Measurements from ENCODE around the gene WNT3A. TPM values are rescaled to one million over a fixed set of nuclear protein-coding genes. Genes with fewer than 3 reads are reported as not detected.

WNT3A gene
- total RNA-seq, 4 donors from 2014 or later, result 0.76 to 2.7 (median 1.3) TPM

DNA sequence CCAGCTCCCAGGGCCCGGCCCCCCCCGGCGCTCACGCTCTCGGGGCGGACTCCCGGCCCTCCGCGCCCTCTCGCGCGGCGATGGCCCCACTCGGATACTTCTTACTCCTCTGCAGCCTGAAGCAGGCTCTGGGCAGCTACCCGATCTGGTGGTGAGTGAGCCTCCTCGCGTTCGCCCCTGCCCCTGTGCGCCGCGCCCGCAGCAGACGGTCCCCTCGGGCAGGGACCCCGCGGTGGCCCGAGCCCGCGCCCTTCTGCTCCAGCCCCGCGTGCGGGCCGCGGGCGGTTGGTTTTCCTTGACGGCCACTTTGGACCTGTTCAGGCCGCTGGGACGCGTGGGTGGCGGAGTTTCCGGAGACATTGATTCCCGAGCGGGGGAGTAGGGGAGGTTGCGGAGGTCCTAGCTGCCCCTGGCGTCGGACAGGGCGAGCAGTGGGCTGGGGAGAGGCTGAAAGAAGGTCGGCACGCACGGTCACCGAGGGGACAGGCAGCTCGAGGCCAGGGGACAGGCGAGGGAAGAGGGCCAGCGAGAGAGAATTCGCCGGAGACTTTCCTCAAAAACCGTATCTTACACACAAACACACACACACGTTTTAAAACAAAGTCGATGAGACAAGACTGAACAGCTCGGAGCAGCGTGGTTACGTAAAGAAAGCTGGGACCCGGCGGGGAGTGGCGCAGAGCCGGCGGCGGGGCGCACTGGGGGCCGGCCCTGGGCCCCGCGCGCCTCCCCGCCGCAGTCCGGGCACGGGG, 427 bp downstream of the WNT3A start:
- H3K27ac ChIP-seq, result peak overlapping the region in 3 of 4 donors; percentile 42 to 62 (median 54)
- TF ChIP-seq, protein P1, sequence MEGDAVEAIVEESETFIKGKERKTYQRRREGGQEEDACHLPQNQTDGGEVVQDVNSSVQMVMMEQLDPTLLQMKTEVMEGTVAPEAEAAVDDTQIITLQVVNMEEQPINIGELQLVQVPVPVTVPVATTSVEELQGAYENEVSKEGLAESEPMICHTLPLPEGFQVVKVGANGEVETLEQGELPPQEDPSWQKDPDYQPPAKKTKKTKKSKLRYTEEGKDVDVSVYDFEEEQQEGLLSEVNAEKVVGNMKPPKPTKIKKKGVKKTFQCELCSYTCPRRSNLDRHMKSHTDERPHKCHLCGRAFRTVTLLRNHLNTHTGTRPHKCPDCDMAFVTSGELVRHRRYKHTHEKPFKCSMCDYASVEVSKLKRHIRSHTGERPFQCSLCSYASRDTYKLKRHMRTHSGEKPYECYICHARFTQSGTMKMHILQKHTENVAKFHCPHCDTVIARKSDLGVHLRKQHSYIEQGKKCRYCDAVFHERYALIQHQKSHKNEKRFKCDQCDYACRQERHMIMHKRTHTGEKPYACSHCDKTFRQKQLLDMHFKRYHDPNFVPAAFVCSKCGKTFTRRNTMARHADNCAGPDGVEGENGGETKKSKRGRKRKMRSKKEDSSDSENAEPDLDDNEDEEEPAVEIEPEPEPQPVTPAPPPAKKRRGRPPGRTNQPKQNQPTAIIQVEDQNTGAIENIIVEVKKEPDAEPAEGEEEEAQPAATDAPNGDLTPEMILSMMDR (IDR thresholded peaks at IDR 0.05), result no peak
- peak in 1 of 4 donors; percentile 10 for TF ChIP-seq POLR2A (IDR thresholded peaks at IDR 0.05)
- peak overlapping the region; percentile 24 to 62 (median 40) for H3K4me3 ChIP-seq
- H3K9me3 ChIP-seq, result no peaks in the 10 kb centered on the region
- H3K27me3 ChIP-seq, result peaks cover 0 to 97% (median 5%) of the 10 kb centered on the region in 4 donors
- DNase-seq, result no peak
- peaks cover 4 to 59% (median 5%) of the 10 kb centered on the region in 3 donors for H3K4me1 ChIP-seq
- intact Hi-C loops (cut with DNase I), result no loop called here
- 2% methylated on average over 22 to 30 of the region's 77 CpGs for WGBS, 2 donors
- no peaks in the 10 kb centered on the region for H3K36me3 ChIP-seq

DNA sequence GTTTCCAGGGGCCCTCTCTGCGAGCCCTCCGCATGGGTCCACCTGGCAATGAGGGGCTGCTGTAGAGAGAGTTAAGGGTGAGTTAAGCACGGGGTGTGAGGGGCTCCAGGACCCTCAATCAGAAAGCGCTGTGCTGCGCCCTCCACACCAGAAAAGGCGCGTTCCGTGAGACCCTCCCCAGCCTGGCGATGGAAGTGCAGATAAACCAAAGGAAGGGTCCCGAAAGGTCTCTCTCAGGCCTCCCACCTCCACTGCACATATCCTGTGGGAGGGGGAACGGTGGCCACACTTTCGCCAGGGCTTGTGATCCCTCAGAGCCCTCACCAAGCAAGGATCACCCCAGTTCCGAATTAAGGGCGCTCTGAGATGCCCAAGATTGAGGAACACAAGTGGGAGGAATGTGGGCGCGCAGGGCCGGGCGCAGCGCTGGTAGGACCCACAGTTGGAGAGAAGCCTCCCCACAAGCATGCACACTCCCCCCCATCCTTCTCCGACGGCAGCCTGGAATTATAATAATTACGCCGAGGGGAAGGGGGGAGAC, 1.1 kb downstream of the WNT3A start:
- no peak for DNase-seq
- peak overlapping the region in 2 of 4 donors; percentile 54 to 62 for H3K27ac ChIP-seq
- H3K27me3 ChIP-seq, result peaks cover 0 to 97% (median 5%) of the 10 kb centered on the region in 4 donors
- peaks cover 4 to 66% (median 7%) of the 10 kb centered on the region in 3 donors for H3K4me1 ChIP-seq
- no peaks in the 10 kb centered on the region for H3K9me3 ChIP-seq
- intact Hi-C loops (cut with DNase I), result no loop called here
- H3K36me3 ChIP-seq, result no peaks in the 10 kb centered on the region
- TF ChIP-seq, protein P1 (IDR thresholded peaks at IDR 0.05), result no peak
- TF ChIP-seq POLR2A (IDR thresholded peaks at IDR 0.05), result no peak
- H3K4me3 ChIP-seq, result peak overlapping the region in 3 of 4 donors; percentile 34 to 62 (median 46)
- 7 to 8% methylated on average over 2 to 21 of the region's 23 CpGs for WGBS, 2 donors

DNA sequence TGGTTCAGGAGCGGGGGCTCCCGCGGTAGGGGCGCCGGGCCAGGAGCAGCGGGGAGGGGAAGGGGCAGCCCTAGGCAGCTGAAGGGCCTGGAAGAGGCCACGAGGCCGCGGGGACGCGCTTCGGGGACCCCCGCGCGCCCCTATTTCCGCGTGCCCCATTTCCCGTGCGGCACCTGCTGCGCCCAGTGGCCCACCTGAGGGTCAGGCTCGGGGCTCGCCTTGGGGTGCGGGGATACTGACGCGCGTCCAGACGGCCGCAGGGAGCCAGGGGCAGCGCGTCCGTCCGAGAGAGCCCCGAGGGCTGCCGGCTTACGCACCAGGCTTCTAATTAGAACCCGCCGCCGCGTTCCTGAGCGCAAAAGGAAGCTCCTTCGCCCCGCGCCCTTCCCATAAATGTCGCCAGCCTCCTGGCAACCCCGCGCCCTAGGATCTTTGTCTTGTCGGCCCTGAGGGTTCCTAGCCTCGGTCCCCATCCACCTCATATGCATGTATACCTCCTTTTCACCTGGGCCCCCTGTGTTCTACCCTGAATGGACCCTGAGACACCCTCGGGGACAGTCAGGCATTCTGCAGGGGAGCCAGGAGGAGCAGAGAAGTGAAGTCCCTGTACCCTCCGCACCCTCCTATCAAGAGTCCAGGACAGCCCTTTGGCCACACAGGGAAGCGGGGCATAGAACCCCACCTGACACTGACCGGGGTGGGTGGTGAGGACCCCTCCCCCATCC, 1.8 kb downstream of the WNT3A start:
- peaks cover 0 to 96% (median 5%) of the 10 kb centered on the region in 4 donors for H3K27me3 ChIP-seq
- no peak for DNase-seq
- peaks cover 5 to 73% (median 11%) of the 10 kb centered on the region in 3 donors for H3K4me1 ChIP-seq
- intact Hi-C loops (cut with DNase I), result no loop called here
- no peaks in the 10 kb centered on the region for H3K9me3 ChIP-seq
- no peaks in the 10 kb centered on the region for H3K36me3 ChIP-seq
- WGBS, 2 donors, result 33 to 44% methylated on average over 10 to 19 of the region's 52 CpGs
- H3K4me3 ChIP-seq, result no peak overlapping the region
- no peak overlapping the region for H3K27ac ChIP-seq
- TF ChIP-seq, protein P1 (IDR thresholded peaks at IDR 0.05), result no peak
- no peak for TF ChIP-seq POLR2A (IDR thresholded peaks at IDR 0.05)

DNA sequence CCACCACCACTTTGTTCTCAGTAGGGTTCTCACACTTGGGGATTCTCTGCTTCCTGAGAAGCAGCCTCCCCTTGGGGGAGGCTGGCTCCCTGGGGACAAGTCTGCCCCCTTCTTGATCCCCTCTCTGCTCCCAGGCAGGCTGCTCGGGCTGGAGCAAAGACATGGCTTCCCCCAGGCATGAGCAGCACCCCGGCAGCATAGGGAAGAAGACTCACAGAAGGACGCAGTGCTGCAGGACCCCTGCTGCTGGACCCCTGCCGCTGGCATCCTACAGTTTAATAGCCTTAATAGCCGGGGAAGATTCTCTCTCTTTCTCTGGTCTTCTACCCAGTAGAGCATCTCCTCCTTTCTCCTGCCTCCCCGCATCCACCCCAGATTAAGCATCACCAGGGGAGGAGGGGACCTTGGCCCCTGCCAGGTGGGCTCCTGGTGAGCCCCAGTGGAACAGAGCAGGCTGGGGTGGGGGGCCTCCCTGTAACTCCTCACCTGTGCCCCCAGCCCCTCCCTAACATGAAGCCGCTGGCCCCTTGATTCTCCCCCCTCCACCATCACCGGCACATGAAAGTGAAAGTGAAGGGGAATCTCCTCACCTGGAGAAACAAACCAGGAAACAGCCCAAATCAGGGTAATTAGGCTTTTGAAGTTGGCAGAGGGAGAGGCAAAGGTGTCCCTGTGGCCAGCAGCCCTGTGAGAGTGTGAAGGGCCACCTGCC, 2.5 kb downstream of the WNT3A start:
- Histone ChIP-seq H3K27ac (peak overlapping the region in 1 of 4 donors; percentile 3), H3K36me3 (no peaks in the 10 kb centered on the region), H3K4me1 (peaks cover 13 to 75% (median 19%) of the 10 kb centered on the region in 3 donors), H3K9me3 (no peaks in the 10 kb centered on the region), H3K27me3 (peaks cover 0 to 96% (median 5%) of the 10 kb centered on the region in 4 donors), H3K4me3 (peak overlapping the region in 1 of 4 donors; percentile 5)
- WGBS, 2 donors, result 9 to 33% methylated on average over 2 to 6 of the region's 8 CpGs
- intact Hi-C loops (cut with DNase I), result no loop called here
- no peak for DNase-seq
- TF ChIP-seq, protein P1 (IDR thresholded peaks at IDR 0.05), result no peak
- no peak for TF ChIP-seq POLR2A (IDR thresholded peaks at IDR 0.05)

Data from esophagus squamous epithelium (tissue), 5 donors.